ENCODE data around the gene POLR1A.

The POLR1A gene

DNA sequence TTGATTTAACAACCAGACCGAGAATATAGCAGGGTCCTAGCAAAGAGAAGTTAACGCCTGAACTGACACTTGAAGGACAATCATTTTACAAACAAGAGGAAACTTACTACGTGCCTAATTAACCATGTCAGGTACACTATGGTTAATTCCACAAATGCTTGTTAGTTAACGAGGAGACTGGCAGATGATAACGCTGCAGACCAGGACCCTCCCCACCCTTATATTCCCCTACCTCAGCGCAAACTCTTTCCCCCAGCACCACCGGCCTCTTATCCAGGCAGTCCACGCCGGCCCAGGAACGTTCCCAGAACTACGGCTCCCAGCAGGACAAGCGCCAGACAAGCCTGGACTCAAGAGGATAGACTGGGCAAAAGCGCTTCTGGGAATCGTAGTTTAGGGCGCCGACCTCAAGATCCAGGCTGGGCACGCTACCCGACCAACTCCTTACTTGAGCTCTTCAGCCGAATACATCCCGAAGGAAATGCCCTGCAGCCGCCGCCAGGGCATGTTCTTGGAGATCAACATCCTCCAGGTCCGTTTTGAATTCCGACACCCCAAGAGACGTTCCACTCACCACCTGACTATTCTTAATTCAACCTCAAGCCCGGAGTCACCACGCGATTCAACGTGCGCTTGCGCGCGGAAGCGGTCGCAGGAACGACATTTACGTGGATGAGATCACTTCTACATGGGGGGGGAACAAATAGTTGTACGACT, at the start of gene POLR1A:
Gene POLR1A (minus strand): TSS at position 635 of the 717 bp plus-strand sequence. CDS start 110 bp downstream, at position 525.
- peak; percentile 43 to 61 (median 57) for DNase-seq (ENCODE audit: low read depth in 2 of 3, low spot score in 2 of 3)

DNA sequence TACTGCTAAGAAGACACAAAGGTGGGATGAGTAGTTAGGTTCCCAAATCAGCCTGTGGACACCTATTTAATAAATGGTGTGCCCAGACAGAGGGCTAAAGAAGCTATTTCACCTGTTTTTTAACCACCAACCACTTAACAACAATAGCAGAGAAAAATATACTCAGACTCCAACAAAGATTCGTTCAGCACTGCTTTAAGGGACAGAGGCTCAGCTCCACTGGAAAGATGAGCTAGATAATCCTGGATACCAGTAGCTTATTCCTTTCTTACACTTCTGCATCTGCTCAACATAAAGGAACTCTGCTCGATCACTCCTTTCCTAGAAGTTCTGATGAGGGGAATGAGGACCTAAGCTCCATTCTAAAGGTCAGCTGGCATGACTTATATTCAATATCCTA, 44.8 kb upstream of the POLR1A start:
- DNase-seq (ENCODE audit: low read depth in 2 of 3, low spot score in 2 of 3), result no peak

DNA sequence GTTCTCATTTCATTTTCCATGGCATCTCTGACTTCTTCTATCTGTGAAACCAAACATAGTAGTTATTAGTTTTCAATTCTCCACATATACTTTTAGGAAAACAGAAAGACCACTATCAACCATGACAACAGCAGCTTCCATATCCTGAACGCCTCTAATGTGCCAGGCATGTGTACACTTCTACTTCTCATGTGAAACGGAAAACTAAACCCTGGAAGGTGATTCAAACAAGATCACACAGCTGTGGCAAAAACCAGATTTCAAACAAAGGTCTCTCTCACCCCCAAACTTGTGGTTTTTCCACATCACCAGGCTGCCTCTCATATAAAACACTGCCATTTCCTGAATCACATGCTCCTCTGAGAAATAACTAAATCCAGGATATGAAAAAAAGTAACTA, 42.1 kb upstream of the POLR1A start:
- DNase-seq (ENCODE audit: low read depth in 2 of 3, low spot score in 2 of 3), result no peak

DNA sequence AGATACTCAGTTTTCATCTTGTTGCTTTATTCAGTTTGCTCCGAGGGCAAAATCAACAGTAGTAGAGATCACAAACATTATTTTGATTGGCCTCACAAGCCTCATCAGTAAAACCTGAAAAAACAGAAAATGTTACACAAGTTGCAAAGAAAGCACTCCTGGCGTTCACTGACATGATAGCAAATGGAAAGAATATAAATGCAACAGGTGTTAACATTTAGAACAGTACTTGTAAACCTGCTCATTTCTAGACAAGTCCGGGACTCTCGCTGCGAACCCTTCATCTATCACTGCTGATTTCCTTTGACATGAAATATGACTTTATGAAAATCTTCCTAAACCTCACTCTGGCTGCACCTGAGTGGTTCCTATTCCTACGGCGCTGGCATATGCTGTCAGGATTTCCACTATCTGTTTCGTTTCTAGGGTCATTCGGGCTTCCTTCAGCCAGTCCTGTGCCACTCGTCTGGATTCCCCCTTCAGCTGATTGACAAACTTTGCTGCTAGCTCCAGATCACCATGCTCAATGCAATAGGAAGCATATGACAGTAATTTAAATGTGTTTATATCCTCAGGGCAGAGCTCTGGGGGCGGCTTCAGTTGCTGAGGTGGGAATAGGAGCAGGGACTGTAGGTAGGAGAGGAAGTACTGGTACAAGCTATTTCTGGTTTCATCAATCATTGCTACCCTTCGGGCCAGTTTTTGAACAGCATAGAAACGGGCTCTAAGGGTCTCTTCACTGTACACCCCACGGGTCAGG, 38.4 kb upstream of the POLR1A start:
- DNase-seq (ENCODE audit: low read depth in 2 of 3, low spot score in 2 of 3), result no peak

DNA sequence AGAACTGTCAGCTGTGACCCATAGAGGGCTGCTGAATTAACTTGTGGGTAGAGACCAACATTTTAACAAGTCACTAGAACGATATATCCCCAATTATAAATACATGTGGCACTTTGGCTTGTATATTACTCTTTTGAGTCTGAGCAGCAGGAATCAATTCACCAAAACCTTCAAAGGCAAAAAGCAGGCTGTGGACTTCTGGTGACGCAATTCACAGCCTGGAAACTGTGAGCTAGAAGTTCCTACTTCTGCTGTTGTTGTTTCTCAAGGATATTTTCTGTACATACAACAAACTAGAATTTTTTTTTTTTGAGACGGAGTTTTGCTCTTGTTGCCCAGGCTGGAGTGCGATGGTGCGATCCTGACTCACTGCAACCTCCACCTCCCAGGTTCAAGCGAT, 37.6 kb upstream of the POLR1A start:
- DNase-seq (ENCODE audit: low read depth in 2 of 3, low spot score in 2 of 3), result no peak

DNA sequence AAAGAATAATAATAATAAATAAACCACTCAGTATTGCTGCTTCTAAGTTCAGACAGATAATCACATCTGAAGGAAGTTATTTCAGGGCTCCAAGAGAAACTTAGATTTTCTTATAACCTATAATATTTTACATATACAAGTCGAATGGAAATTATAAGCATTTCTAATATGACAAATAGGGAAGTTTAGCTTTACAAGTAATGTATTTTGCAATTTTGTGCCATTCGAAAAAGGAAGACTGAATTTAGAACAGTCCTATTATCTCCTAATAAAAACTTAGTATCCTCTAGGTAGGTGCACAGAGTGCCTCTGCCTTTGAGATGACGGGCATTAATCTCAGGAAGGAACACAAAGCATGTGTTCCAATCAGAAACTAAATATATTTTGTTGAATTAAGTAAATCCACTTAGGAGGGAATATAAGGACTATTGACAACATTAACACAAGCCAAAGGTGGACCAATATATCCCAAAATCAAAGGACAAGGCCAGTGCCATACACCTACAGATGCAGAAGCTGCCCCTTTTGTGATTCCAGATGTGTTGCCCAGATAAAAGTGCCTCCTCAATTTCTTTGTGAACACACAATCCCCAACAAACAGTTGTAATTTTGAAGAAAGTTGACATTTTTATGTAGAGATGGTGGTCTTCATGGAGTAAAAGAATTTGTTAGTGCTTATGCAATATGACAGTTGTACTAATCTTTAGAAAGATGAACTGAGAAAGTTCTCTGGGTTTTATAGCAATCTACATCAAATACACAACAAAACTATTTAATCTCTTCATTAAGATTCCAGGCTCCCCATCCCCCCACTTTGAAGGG, 37.0 kb upstream of the POLR1A start:
- DNase-seq (ENCODE audit: low read depth in 2 of 3, low spot score in 2 of 3), result no peak

DNA sequence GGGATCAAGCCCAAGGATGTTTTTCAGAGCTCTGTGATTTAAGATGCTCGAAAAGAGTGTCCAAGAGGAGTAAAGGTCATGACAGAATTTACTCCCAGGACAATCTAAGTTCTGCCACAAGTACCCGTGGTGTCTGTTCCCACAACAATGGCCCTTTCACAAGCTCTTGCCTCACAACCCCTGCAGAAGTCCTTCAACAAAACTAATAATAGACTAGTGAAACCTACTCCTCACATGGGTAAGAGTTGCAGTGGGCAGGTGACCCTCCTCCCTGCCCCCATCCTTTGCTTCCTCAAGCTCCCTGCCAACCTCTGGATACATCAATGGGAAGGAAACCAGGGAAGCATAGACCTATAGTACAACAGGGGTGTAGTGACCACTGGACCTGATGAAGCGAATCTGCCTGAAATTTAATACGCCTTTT, 35.3 kb upstream of the POLR1A start:
- DNase-seq (ENCODE audit: low read depth in 2 of 3, low spot score in 2 of 3), result no peak

DNA sequence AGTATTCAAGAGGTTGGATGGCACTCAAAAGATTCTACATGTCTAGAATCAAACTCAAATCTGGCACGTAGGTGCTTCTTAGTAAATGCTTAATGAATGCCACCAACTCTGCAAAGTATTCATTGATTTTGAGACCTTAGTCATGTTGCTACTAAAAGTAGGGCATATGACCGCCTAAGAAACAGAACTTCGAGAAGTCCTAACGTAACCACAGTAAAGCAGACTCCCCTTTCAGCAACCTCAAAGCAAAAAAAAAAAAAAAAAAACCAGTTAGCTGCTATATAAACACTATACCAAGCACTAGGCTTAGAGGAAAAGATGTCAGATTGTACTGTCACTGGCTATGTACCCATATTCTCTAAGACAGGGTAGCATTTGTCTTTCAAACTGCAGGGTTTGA, 34.3 kb upstream of the POLR1A start:
- DNase-seq (ENCODE audit: low read depth in 2 of 3, low spot score in 2 of 3), result no peak

DNA sequence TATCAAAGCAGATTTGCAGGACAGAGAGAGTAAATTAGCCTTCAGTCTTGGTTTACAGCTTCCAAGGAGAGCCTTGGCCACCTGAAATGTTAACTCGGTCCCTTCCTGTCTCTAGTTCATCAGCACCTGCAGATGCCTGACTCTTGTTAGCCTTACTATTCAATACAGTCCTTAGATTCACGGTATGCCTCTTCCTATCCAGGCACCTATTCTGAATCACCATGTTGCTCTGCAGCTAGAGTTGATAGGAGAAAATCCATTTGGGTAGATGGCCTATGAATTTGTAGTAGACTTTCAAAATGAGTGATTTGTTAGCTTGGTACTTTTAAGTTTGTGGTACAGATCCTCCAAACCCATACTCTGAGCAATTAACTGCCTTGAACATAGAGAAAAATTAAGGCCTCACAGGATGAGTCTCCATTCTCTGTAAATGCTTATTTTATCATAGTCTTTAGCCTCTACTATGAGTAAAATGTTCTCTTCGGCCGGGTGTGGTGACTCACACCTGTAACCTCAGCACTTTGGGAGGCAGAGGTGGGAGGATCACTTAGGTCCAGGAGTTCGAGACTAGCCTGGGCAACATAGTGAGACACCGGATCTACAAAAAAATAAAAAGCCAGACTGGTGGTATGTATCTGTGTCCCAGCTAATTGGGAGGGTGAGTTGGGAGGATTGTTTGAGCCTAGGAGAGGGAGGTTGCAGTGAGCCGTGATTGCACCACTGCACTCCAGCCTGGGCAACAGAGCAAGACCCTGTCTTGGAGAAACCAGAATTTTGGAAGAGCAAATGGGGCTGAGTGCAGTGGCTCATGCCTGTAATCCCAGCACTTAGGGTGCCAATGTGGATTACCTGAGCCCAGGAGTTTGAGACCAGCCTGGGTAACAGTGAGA, 33.3 kb upstream of the POLR1A start:
- no peak for DNase-seq (ENCODE audit: low read depth in 2 of 3, low spot score in 2 of 3)

DNA sequence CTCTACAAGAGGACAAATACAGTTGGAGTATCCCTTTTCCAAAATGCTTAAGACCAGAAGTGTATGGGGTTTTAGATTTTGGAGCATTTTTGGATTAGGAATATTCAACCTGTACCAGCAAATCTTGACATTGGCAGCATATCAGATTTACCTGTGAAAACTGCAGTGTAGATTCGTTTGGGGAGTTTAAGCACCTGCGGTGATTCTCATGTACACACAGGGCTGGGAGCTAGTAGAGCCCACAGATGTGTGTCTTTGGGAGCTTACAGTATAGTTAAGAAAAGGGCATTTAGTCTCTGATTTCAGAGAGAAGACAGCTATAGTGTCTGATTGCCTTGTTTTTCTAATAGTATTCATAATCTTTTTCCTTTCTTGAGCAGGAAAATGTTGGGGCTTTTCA, 30.5 kb upstream of the POLR1A start:
- no peak for DNase-seq (ENCODE audit: low read depth in 2 of 3, low spot score in 2 of 3)

DNA sequence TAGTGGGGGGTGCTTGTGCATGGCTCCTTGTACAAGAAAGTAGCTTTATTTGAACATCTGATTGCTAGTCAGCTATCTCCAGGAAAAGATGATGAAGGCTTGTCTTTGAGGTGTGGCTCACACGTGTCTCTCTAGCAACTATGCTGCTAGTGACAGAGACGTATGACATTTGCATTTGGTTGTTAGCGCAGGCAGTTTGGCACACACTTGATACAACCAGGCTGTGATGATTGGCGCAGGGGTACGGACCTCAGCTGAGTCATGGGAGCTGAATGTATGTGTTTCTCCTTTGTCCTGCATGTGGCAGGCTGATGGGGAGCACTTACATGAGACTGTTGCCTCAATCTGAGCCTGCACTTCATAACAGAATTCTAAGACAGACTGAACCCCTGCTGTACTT, 30.0 kb upstream of the POLR1A start:
- DNase-seq (ENCODE audit: low read depth in 2 of 3, low spot score in 2 of 3), result no peak

DNA sequence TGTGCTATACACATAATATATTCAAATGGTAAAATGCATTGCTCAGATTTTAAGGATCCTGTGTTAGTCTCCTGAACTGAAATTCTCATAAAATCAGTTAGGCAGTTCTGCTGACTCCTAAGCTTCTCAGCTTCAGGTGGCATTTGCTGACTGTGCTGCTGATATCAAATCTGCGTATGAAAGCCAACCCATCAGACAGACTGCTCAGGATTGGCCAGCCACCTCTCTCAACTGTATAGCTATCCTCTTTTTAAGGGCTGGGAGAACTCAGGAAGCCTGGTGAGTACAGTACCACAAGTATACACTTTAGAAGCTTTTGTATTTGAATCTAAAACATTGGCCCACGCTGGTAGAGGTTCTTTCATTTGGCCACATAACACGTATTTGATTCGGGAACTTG, 29.0 kb upstream of the POLR1A start:
- DNase-seq (ENCODE audit: low read depth in 2 of 3, low spot score in 2 of 3), result no peak

DNA sequence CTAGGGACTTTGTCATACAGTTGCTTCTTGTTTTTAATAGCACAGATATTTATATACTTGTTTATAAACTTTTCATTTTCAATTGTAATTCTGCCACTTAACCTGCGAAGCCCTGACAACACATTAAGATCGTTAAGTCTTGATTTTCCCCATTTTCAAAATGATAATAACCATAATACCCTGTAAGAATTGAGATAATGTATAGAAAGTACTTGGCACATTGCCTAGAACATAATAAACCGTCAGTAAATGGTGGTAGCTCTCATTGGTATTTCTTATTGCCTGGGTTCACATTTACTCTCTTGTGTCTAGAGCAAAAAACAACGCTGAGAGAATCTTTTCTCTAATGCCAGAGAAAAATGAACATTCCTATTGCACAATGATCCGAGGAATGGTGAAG, 19.0 kb upstream of the POLR1A start:
- DNase-seq (ENCODE audit: low read depth in 2 of 3, low spot score in 2 of 3), result no peak

DNA sequence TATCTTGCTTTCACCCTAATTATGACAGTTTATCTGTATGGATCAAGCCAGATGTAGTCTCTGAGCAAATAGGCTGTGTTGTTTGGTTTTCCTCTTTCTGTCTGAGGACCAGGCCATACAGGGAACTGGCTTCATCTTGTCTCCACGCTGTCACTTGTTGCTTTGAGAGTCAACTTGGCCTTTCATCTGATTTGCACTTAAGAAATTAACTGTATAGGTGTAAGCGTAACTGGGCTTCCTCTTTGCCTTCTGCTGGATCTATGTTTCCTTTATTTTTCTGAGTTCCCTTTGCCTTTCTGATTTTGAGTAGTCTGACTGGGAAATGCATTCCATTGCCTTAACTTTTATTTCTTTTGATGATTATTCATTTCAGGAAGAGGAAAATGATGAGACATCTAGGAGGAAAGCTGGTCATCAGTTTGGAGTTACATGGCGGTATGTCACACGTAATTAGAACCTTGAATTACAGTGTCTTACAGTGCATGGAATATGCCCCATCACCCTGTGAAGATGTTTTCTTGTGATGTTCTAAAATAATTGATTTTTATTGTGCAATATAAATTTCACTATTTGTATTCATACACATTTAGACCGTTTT, 17.7 kb upstream of the POLR1A start:
- no peak for DNase-seq (ENCODE audit: low read depth in 2 of 3, low spot score in 2 of 3)

DNA sequence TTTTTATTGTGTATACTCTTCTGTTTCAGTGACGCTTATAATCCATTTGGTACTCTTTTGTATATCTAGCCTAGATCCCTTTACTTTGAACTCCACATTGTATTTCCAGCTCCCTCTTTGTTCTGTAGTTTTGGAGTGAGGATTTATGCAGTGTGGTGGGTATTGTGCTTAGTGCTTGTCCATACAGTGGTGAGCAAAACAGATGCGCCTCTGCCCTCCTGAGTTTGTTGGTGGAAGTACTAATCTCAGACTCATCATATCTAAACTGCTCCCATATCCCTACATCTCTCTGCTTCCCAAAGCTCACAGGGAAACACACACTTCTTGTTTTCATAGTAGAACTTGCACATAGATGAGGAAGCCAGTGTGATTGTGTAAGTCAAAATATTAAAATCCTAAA, 12.4 kb upstream of the POLR1A start:
- DNase-seq (ENCODE audit: low read depth in 2 of 3, low spot score in 2 of 3), result no peak

DNA sequence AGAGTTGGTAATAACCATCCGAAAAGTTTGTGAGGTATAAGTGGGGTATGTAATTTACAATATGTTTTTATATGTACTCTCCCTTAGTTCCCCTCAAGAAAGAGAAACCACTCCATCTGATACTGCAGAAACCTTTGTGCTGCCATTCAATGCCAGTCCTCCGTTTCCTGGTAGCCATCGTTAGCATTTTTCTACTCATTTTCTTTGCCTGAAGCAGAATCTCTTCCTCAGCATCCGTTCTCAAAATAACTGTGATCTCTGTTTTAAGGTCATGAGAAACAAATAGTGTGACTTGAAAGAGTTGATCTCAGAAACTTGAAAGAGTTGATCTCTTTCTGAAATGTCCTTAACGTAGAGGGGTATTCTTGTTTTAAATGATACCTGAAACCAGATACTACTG, 1.3 kb upstream of the POLR1A start:
- DNase-seq (ENCODE audit: low read depth in 2 of 3, low spot score in 2 of 3), result no peak

DNA sequence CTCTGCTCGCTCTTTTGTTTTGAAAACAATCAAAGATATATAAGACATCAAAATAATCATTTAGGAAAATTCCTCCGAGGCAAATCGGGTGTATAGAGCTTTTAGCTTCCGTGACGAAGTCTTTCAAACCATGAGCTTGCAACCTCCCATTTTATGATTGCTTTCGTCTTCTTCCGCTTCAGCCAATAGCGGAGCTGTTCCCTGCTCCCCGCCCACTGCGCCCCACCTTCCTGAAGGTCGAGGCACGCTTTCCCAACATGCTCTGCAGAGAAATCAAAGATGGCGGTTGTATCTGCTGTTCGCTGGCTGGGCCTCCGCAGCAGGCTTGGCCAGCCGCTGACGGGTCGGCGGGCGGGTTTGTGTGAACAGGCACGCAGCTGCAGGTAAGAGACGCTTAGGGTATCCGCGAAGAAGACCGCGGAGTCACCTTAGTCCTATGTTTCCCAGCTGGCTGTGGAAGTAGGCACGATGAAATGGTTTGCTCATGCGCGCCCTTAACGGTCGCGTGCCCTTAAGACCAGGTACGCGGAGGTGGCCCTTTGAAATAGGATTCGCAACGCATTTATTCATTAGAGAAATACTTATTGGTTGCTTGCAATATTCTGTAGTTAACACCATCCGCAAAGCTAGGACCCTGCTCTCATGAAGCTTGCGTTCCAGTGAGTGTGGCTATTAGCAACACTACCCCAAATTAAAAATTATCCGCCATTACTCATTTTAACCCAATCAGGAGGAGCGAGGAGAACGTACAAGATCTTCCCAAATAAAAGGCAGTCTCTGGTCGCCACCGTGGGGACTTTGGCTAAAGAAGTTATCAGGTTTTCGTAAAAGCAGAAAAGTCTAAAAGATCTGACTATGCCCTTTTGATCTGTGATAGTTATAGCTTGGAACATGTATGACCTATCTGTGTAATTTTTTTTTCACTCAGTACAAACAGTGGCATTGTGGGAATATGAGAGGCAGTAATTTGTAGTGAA, 571 bp upstream of the POLR1A start, which contains the start of gene PTCD3:
Gene PTCD3 (plus strand): TSS at position 267 of the 977 bp plus-strand sequence. CDS start 13 bp downstream, at position 280.
- peak; percentile 71 to 80 (median 77) for DNase-seq (ENCODE audit: low read depth in 2 of 3, low spot score in 2 of 3)

DNA sequence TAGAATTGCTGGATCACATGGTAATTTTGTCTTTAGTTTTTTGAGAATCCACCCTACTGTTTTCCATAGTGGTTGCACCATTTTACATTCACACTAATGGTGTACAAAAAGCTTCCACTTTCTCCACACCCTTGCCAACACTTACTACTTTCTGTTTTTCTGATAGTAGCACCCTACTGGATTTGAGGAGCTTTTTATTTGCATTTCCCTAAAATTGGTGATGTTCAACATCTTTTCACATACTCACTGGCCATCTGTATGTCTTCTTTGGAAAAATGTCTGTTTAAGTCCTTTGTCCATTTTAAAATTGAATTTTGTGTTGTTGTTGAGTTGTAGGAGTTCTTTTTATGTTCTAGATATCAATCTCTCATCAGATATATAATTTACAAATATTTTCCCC, 3.5 kb downstream of the POLR1A start:
- no peak for DNase-seq (ENCODE audit: low read depth in 2 of 3, low spot score in 2 of 3)

DNA sequence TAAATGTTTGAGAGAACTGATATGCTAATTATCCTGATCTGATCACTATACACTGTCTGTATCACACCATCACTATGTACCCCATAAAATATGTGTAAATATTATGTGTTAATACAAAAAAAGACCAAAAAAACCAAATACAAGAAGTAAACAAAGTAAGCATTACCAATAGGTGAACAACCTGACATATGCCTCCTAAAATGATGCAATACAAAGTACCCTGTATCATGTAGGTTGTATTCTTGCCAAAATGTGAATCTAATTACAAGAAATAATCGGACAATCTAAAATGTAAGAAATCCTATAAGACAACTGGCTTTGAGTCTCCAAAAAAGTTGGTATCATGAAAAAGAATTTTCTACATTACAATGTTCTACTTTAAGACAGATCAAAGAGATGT, 7.8 kb downstream of the POLR1A start:
- DNase-seq (ENCODE audit: low read depth in 2 of 3, low spot score in 2 of 3), result no peak
